Amniotic epithelial cell (primary cell): Measurements from ENCODE around the gene DCDC1.
A peak's percentile ranks its signal among the peaks of the same experiment; 100 is the strongest.
"Not testable (repeated sequence)": the region's sequence is repeated elsewhere in the genome, so short reads cannot be mapped to it uniquely, and the experiment has no call there.

Experiments
- DNase-seq: peaks from one replicate; pipeline ENCODE4 v3.0.0-alpha.2; 2010; ENCODE audit warnings: low read depth

Gene DCDC1

GRCh38 chr11:30990625-30991296, 378.8 kb downstream of the DCDC1 start:
- DNase-seq = no peak

- peak; percentile 73 for DNase-seq
Observed at GRCh38 chr11:30987819-30988218, 381.7 kb downstream of the DCDC1 start.

GRCh38 chr11:30985536-30985935, 384.0 kb downstream of the DCDC1 start:
- no peak for DNase-seq

- peak; percentile 54 for DNase-seq
Observed at GRCh38 chr11:30984827-30985226, 384.7 kb downstream of the DCDC1 start.

- DNase-seq = peak; percentile 82
Observed at GRCh38 chr11:30984442-30984816, 385.1 kb downstream of the DCDC1 start.

GRCh38 chr11:30983776-30984441, 385.6 kb downstream of the DCDC1 start:
- peak; percentile 25 for DNase-seq

- DNase-seq = peak; percentile 59
Observed at GRCh38 chr11:30983143-30983542, 386.4 kb downstream of the DCDC1 start.

GRCh38 chr11:30967579-30967978, 402.0 kb downstream of the DCDC1 start:
- no peak for DNase-seq

GRCh38 chr11:30960387-30960992, 409.0 kb downstream of the DCDC1 start:
- peak; percentile 65 for DNase-seq

GRCh38 chr11:30956751-30957150, 412.8 kb downstream of the DCDC1 start:
- no peak for DNase-seq

- no peak for DNase-seq
Observed at GRCh38 chr11:30949838-30950237, 419.7 kb downstream of the DCDC1 start.

- not testable (repeated sequence) for DNase-seq
Observed at GRCh38 chr11:30947715-30948114, 421.8 kb downstream of the DCDC1 start.

- no peak for DNase-seq
Observed at GRCh38 chr11:30938810-30939209, 430.7 kb downstream of the DCDC1 start.

GRCh38 chr11:30938171-30938570, 431.4 kb downstream of the DCDC1 start:
- no peak for DNase-seq

- no peak for DNase-seq
Observed at GRCh38 chr11:30936491-30936890, 433.0 kb downstream of the DCDC1 start.

- DNase-seq = no peak
Observed at GRCh38 chr11:30935861-30936260, 433.7 kb downstream of the DCDC1 start.

- no peak for DNase-seq
Observed at GRCh38 chr11:30926130-30926529, 443.4 kb downstream of the DCDC1 start.

- DNase-seq = no peak
Observed at GRCh38 chr11:30921811-30922210, 447.7 kb downstream of the DCDC1 start.

- peak; percentile 1 for DNase-seq
Observed at GRCh38 chr11:30919389-30920152, 450.0 kb downstream of the DCDC1 start.

- peak; percentile 39 for DNase-seq
Observed at GRCh38 chr11:30917859-30918478, 451.6 kb downstream of the DCDC1 start.

- no peak for DNase-seq
Observed at GRCh38 chr11:30917266-30917665, 452.3 kb downstream of the DCDC1 start.

GRCh38 chr11:30916764-30917163, 452.8 kb downstream of the DCDC1 start:
- no peak for DNase-seq
